MCF 10A (cell line): ENCODE results near the gene CLVS2. TPM values are rescaled to one million over a fixed set of nuclear protein-coding genes. Genes with fewer than 3 reads are reported as not detected.

Experiments
- BruUV-seq: library from RNA; stranded (reverse); fragments of 400-500 nt; replicated peaks from 2 replicates; lab custom pipeline; 2021; lab: Mats Ljungman, UMichigan
- CTCF ChIA-PET: fragments of 300-600 bp; sonication (Branson Sonifier 250); formaldehyde crosslinking; extraction: SDS; loops from one replicate; lab custom pipeline; 2021; ENCODE audit warnings: antibody characterized with exemption, inconsistent platforms; lab: Yijun Ruan, JAX
- POLR2A ChIA-PET: fragments of 300-600, 350-650 bp; sonication (Branson Sonifier 250); formaldehyde crosslinking; extraction: SDS; loops from one replicate; lab custom pipeline; 2020; ENCODE audit warnings: antibody characterized with exemption, inconsistent platforms; lab: Yijun Ruan, JAX
- DNase-seq: peaks from one replicate; pipeline ENCODE4 v3.0.0-alpha.2; 2018; ENCODE audit not compliant: unreplicated experiment
- H3K27ac Mint-ChIP-seq: one replicate; pipeline ENCODE4 v1.8.0; 2022; ENCODE audit warnings: mild to moderate bottlenecking, low read depth, mixed read lengths; ENCODE audit not compliant: unreplicated experiment
- H3K27me3 Mint-ChIP-seq: one replicate; pipeline ENCODE4 v1.8.0; 2022; ENCODE audit warnings: mixed read lengths; ENCODE audit not compliant: insufficient read depth, unreplicated experiment
- H3K36me3 Mint-ChIP-seq: one replicate; pipeline ENCODE4 v1.8.0; 2022; ENCODE audit warnings: mild to moderate bottlenecking, moderate library complexity, mixed read lengths; ENCODE audit not compliant: insufficient read depth, unreplicated experiment
- H3K4me1 Mint-ChIP-seq: one replicate; pipeline ENCODE4 v1.8.0; 2022; ENCODE audit warnings: mixed read lengths; ENCODE audit not compliant: insufficient read depth, unreplicated experiment
- H3K4me3 Mint-ChIP-seq: one replicate; pipeline ENCODE4 v1.8.0; 2022; ENCODE audit warnings: mild to moderate bottlenecking, moderate library complexity, mixed read lengths; ENCODE audit not compliant: unreplicated experiment
- H3K9me3 Mint-ChIP-seq: one replicate; pipeline ENCODE4 v1.8.0; 2022; ENCODE audit warnings: mixed read lengths; ENCODE audit not compliant: unreplicated experiment
- CTCF ChIP-seq: fragments of 200-600 bp; IDR thresholded peaks from one replicate; pipeline ENCODE4 v1.8.0; 2022; ENCODE audit warnings: antibody characterized with exemption, mild to moderate bottlenecking; ENCODE audit not compliant: unreplicated experiment
- intact Hi-C: fragments of 100-400 bp; cut with micrococcal nuclease; formaldehyde crosslinking; loops from 2 replicates; pipeline ENCODE4 v1.14.1; 2022
- total RNA-seq: library from RNA; stranded (reverse); gene quantifications from 2 replicates; pipeline ENCODE4 v1.2.3, GENCODE V29; 2022

Gene CLVS2
- total RNA-seq, 1 experiment from 2014 or later, result not detected

DNA sequence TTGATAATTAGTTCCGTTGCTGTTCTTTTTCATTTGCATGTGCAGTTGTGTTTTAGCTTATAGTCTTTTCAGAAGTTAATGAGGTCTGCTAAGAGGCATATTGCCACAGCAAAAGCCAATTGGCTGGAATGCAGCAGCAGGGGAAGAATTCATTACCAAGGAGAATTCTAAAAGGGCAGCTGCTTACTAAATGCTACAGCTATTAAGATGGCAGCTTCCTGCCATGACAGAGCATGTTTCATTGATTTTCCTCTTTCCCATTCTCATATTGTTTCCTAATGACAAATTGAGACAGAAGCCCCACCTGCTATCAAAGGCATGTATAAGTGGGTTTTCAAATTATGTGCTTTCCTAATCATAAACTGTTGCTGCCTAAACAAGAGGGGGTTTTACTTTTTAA, 66.6 kb downstream of the CLVS2 start:
- Mint-ChIP-seq H3K27ac (no peak overlapping the region), H3K4me3 (no peak overlapping the region), H3K4me1 (peaks cover 7% of the 10 kb centered on the region), H3K27me3 (no peaks in the 10 kb centered on the region), H3K36me3 (no peaks in the 10 kb centered on the region), H3K9me3 (peaks cover 7% of the 10 kb centered on the region)
- no TSS peak for BruUV-seq
- TF ChIP-seq CTCF, result no peak
- intact Hi-C loops, result no loop called here
- ChIA-PET CTCF (no interaction called here), POLR2A (no interaction called here)
- DNase-seq, result no peak

GRCh38 chr6:123064038-123064437, 68.0 kb downstream of the CLVS2 start:
- DNase-seq, result no peak
- intact Hi-C loops, result no loop called here
- H3K9me3 Mint-ChIP-seq, result peaks cover 3% of the 10 kb centered on the region
- no peaks in the 10 kb centered on the region for H3K36me3 Mint-ChIP-seq
- TF ChIP-seq CTCF, result no peak
- H3K4me1 Mint-ChIP-seq, result peaks cover 3% of the 10 kb centered on the region
- ChIA-PET CTCF (interaction anchor here (0.7 to 1.0 kb wide), 2 partner anchors 24 to 195 kb away, joined by 3 read pairs; no protein-coding TSS in a partner anchor), POLR2A (no interaction called here)
- H3K27ac Mint-ChIP-seq, result no peak overlapping the region
- no peaks in the 10 kb centered on the region for H3K27me3 Mint-ChIP-seq
- no TSS peak for BruUV-seq
- H3K4me3 Mint-ChIP-seq, result no peak overlapping the region

- H3K27ac Mint-ChIP-seq, result no peak overlapping the region
- ChIA-PET POLR2A (interaction anchor here (0.7 kb wide), 2 partner anchors 57 to 61 kb away, joined by 3 to 4 read pairs; no protein-coding TSS in a partner anchor), CTCF (no interaction called here)
- TF ChIP-seq CTCF, result no peak
- H3K27me3 Mint-ChIP-seq, result no peaks in the 10 kb centered on the region
- BruUV-seq, result no TSS peak
- no peak overlapping the region for H3K4me3 Mint-ChIP-seq
- H3K9me3 Mint-ChIP-seq, result no peaks in the 10 kb centered on the region
- no peaks in the 10 kb centered on the region for H3K4me1 Mint-ChIP-seq
- DNase-seq, result peak; percentile 8
- no peaks in the 10 kb centered on the region for H3K36me3 Mint-ChIP-seq
- intact Hi-C loops, result no loop called here
Observed at GRCh38 chr6:123074616-123075015, 78.6 kb downstream of the CLVS2 start.

- peaks cover 6% of the 10 kb centered on the region for H3K4me1 Mint-ChIP-seq
- ChIA-PET POLR2A (no interaction called here), CTCF (interaction anchor here (0.6 kb wide), 1 partner anchor 1026 kb away, joined by 3 read pairs; no protein-coding TSS in a partner anchor)
- intact Hi-C loops, result no loop called here
- no peak overlapping the region for H3K27ac Mint-ChIP-seq
- no peak for DNase-seq
- no peak overlapping the region for H3K4me3 Mint-ChIP-seq
- no peaks in the 10 kb centered on the region for H3K36me3 Mint-ChIP-seq
- H3K27me3 Mint-ChIP-seq, result no peaks in the 10 kb centered on the region
- TF ChIP-seq CTCF, result no peak
- H3K9me3 Mint-ChIP-seq, result no peaks in the 10 kb centered on the region
- BruUV-seq, result no TSS peak
Observed at GRCh38 chr6:123085403-123085802, 89.4 kb downstream of the CLVS2 start.
